PC-9 (cell line): Measurements from ENCODE around the gene TNS1. TPM values are rescaled to one million over a fixed set of nuclear protein-coding genes. Genes with fewer than 3 reads are reported as not detected.

ENCODE experiments used
- BruUV-seq: library from RNA; stranded (reverse); fragments of 400-500 nt; replicated peaks from 2 replicates; lab custom pipeline; 2021; lab: Mats Ljungman, UMichigan
- CTCF ChIA-PET: fragments of 300-600 bp; sonication (Branson Sonifier 250); formaldehyde crosslinking; loops from one replicate; lab custom pipeline; 2022; ENCODE audit warnings: antibody characterized with exemption; lab: Charles Lee
- POLR2A ChIA-PET: fragments of 300-600 bp; sonication (Branson Sonifier 250); formaldehyde crosslinking; loops from one replicate; lab custom pipeline; 2022; ENCODE audit warnings: antibody characterized with exemption; ENCODE audit not compliant: unreplicated experiment; lab: Charles Lee
- DNase-seq, 2 experiments: peaks; one replicate each; pipeline versions ENCODE4 v3.0.0 to v3.0.0-alpha.2; 2015 to 2022; ENCODE audit warnings: mixed read lengths in 1 of 2
- H2AFZ ChIP-seq: fragments of 200-600 bp; sonication (generic); 2 replicates; pipeline ENCODE4 v1.8.1; 2017; ENCODE audit warnings: antibody characterized with exemption
- H3F3A ChIP-seq: fragments of 200-600 bp; sonication (generic); 2 replicates; pipeline ENCODE4 v1.8.1; 2017; ENCODE audit warnings: antibody characterized with exemption, mild to moderate bottlenecking, low read depth; ENCODE audit not compliant: insufficient read depth
- H3K27ac ChIP-seq: fragments of 200-600 bp; sonication (generic); 2 replicates; pipeline ENCODE4 v1.6.1; 2016; ENCODE audit warnings: mixed run types
- H3K27me3 ChIP-seq: fragments of 200-600 bp; sonication (generic); 2 replicates; pipeline ENCODE4 v1.6.1; 2016; ENCODE audit warnings: low read depth, mixed run types; ENCODE audit not compliant: insufficient read depth
- H3K36me3 ChIP-seq: fragments of 200-600 bp; sonication (generic); 2 replicates; pipeline ENCODE4 v1.6.1; 2016; ENCODE audit warnings: low read depth, mixed run types
- H3K4me1 ChIP-seq: fragments of 200-600 bp; sonication (generic); replicated peaks from 2 replicates; pipeline ENCODE4 v1.6.1; 2016; ENCODE audit warnings: mixed run types; ENCODE audit not compliant: insufficient read depth
- H3K4me2 ChIP-seq: fragments of 200-600 bp; sonication (generic); 2 replicates; pipeline ENCODE4 v1.6.1; 2017; ENCODE audit warnings: mixed run types
- H3K4me3 ChIP-seq: fragments of 200-600 bp; sonication (generic); 2 replicates; pipeline ENCODE4 v1.6.1; 2016; ENCODE audit warnings: mixed run types
- H3K79me2 ChIP-seq: fragments of 200-600 bp; sonication (generic); 2 replicates; pipeline ENCODE4 v1.6.1; 2017; ENCODE audit warnings: low read depth, mixed run types
- H3K9me2 ChIP-seq: fragments of 200-600 bp; sonication (generic); 2 replicates; pipeline ENCODE4 v1.8.1; 2017; ENCODE audit warnings: mild to moderate bottlenecking; ENCODE audit not compliant: insufficient read depth
- H3K9me3 ChIP-seq: fragments of 200-600 bp; sonication (generic); 2 replicates; pipeline ENCODE4 v1.8.1; 2016; ENCODE audit warnings: low read depth; ENCODE audit not compliant: insufficient read depth
- H4K20me1 ChIP-seq: fragments of 200-600 bp; sonication (generic); 2 replicates; pipeline ENCODE4 v1.8.1; 2017; ENCODE audit not compliant: insufficient read depth
- EZH2 ChIP-seq: fragments of 200-600 bp; sonication (generic); IDR thresholded peaks from 2 replicates; pipeline ENCODE4 v1.8.0; 2017; ENCODE audit warnings: antibody characterized with exemption, low read depth
- intact Hi-C: fragments of 100-400 bp; cut with micrococcal nuclease; formaldehyde crosslinking; loops from one replicate; pipeline ENCODE4 v1.10.0; 2022; ENCODE audit not compliant: unreplicated experiment
- total RNA-seq: library from RNA; stranded (reverse); gene quantifications from 2 replicates; pipeline ENCODE4 v1.2.3, GENCODE V29; 2021
- TF ChIP-seq, protein P1 (sequence below): fragments of 200-600 bp; sonication (generic); conservative IDR thresholded peaks from 2 replicates; pipeline ENCODE4 v1.6.1; 2017; ENCODE audit warnings: mixed run types, antibody characterized with exemption, mild to moderate bottlenecking, moderate library complexity

Gene TNS1
- total RNA-seq, 1 experiment from 2014 or later, result 5.5 TPM

DNA sequence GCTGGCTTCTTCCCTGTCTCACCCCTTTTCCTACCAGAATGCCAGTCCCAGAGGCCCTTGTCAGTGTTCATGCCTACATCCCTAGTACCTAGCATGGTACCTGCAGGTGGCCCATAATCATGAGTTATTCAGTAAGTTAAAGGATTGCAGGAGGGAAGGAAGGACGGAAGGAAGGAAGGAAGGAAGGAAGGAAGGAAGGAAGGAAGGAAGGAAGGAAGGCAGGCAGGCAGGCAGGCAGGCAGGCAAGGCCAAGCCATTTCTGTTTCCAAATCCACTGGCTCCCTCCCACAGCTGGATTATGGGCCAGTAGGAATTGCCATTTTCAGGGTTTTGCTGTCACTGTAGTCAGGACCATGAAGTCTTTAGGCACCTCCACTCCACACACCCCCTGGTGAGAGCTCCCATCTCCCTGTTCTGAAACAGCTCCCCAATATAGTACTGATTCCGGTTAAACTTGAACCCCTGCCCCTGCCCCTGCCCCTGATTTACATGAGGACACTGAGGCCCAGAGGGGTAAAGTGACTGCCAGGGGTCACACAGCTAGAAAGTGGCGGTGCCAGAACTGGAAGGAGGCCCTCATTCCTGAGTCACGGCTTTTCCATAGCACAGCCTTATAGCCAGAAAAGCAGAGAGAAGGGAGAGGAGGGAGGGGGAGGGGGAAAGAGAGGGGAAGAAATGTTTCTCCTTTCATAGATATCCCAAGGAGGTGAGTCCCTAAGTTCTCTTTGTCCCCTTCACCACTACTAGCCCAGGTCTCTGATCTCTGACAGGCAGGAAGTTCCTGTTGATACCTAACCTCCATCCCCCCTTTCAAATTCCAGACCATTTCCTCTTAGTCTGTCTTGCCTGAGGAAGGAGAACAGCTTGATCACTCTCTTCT, 12.2 kb upstream of the TNS1 start:
- no peaks in the 10 kb centered on the region for H3K4me1 ChIP-seq
- no peaks in the 10 kb centered on the region for H3K36me3 ChIP-seq
- no TSS peak for BruUV-seq
- H2AFZ ChIP-seq, result no peak overlapping the region
- no peaks in the 10 kb centered on the region for H3K9me3 ChIP-seq
- H3K4me2 ChIP-seq, result no peak overlapping the region
- intact Hi-C loops, result no loop called here
- ChIA-PET CTCF (interaction anchor here (0.6 kb wide), 1 partner anchor 13 kb away, joined by 5 read pairs; no protein-coding TSS in a partner anchor), POLR2A (no interaction called here)
- no peaks in the 10 kb centered on the region for H4K20me1 ChIP-seq
- H3K79me2 ChIP-seq, result no peaks in the 10 kb centered on the region
- no peak overlapping the region for H3K4me3 ChIP-seq
- DNase-seq, result no peak
- peaks cover 26% of the 10 kb centered on the region for H3K27me3 ChIP-seq
- no peaks in the 10 kb centered on the region for H3K9me2 ChIP-seq
- TF ChIP-seq, protein P1, sequence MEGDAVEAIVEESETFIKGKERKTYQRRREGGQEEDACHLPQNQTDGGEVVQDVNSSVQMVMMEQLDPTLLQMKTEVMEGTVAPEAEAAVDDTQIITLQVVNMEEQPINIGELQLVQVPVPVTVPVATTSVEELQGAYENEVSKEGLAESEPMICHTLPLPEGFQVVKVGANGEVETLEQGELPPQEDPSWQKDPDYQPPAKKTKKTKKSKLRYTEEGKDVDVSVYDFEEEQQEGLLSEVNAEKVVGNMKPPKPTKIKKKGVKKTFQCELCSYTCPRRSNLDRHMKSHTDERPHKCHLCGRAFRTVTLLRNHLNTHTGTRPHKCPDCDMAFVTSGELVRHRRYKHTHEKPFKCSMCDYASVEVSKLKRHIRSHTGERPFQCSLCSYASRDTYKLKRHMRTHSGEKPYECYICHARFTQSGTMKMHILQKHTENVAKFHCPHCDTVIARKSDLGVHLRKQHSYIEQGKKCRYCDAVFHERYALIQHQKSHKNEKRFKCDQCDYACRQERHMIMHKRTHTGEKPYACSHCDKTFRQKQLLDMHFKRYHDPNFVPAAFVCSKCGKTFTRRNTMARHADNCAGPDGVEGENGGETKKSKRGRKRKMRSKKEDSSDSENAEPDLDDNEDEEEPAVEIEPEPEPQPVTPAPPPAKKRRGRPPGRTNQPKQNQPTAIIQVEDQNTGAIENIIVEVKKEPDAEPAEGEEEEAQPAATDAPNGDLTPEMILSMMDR, result no peak
- TF ChIP-seq EZH2, result no peak
- H3K27ac ChIP-seq, result no peak overlapping the region
- H3F3A ChIP-seq, result no peaks in the 10 kb centered on the region

DNA sequence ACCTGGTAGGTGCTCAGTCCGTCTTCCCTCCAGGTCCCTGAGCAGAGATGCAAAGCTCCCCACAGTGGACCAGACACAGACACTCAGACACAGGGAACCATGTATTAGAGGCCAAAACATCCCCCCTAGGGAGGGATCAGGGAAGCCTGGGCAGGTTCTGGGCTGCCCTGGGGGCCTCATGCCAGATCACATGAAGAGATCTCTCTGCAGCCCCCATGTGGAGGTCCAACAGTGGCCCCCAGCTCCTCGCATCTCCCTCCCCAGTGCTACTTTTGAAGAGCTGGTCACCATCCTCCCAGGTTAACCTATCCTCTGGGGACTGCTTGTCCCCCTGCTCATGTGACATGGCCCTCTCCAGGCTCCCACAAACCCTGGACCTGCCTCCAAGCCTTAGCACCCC, 10.5 kb upstream of the TNS1 start:
- Histone ChIP-seq H3K9me2 (no peaks in the 10 kb centered on the region), H3K4me2 (no peak overlapping the region), H3K36me3 (no peaks in the 10 kb centered on the region), H3K27me3 (peaks cover 40% of the 10 kb centered on the region), H3K4me1 (no peaks in the 10 kb centered on the region), H2AFZ (no peak overlapping the region), H3K79me2 (no peaks in the 10 kb centered on the region), H3F3A (no peaks in the 10 kb centered on the region), H3K9me3 (no peaks in the 10 kb centered on the region), H4K20me1 (no peaks in the 10 kb centered on the region), H3K27ac (no peak overlapping the region), H3K4me3 (no peak overlapping the region)
- no TSS peak for BruUV-seq
- TF ChIP-seq, protein P1, result no peak
- intact Hi-C loops, result no loop called here
- ChIA-PET POLR2A (no interaction called here), CTCF (no interaction called here)
- DNase-seq, result no peak

DNA sequence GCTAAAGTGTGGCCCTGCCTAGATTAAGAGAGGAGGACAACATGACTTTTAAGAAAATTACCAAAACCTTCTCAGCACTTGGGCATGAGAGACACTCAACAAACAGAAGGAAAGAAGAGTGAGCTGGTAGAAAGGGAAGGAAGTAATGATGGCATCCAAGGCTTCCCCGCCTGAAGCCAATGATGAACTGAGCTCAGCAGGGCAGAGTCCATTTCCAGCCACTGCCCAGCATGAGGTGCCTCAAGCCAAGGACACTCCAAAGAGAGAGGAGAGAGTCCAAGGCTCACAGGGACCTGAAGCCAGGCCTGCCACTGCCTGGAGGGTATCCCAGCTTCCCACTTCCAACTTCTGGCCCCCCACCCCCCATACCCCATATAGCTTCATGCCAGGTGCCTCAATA, 9.5 kb upstream of the TNS1 start:
- no peak overlapping the region for H3K4me3 ChIP-seq
- no peaks in the 10 kb centered on the region for H4K20me1 ChIP-seq
- H3K27ac ChIP-seq, result no peak overlapping the region
- H3K36me3 ChIP-seq, result no peaks in the 10 kb centered on the region
- no peak for DNase-seq
- H3K27me3 ChIP-seq, result peaks cover 42% of the 10 kb centered on the region
- H3K4me2 ChIP-seq, result no peak overlapping the region
- H3K9me3 ChIP-seq, result no peaks in the 10 kb centered on the region
- no TSS peak for BruUV-seq
- ChIA-PET POLR2A (no interaction called here), CTCF (interaction anchor here (0.8 kb wide), 1 partner anchor 20 kb away, joined by 3 read pairs; no protein-coding TSS in a partner anchor)
- H2AFZ ChIP-seq, result no peak overlapping the region
- TF ChIP-seq, protein P1, result no peak
- TF ChIP-seq EZH2, result no peak
- intact Hi-C loops, result no loop called here
- no peaks in the 10 kb centered on the region for H3K79me2 ChIP-seq
- H3F3A ChIP-seq, result no peaks in the 10 kb centered on the region
- H3K4me1 ChIP-seq, result no peaks in the 10 kb centered on the region
- H3K9me2 ChIP-seq, result no peaks in the 10 kb centered on the region
